DMS53 treated with DMSO at 0.1 percent for 48 hours (cell line): Measurements from ENCODE around the gene PBLD.
A peak's percentile ranks its signal among the peaks of the same experiment; 100 is the strongest.

ENCODE experiments used
- DNase-seq: peaks from one replicate; lab custom pipeline; 2025; ENCODE audit not compliant: unreplicated experiment; lab: John Stamatoyannopoulos, UW

The PBLD gene

GRCh38 chr10:68332259-68333057 lies at the start of gene PBLD:
PBLD (minus strand) TSS chr10:68332928; CDS start chr10:68306844, 26,084 bp downstream.
- DNase-seq: peak; percentile 57

DNA sequence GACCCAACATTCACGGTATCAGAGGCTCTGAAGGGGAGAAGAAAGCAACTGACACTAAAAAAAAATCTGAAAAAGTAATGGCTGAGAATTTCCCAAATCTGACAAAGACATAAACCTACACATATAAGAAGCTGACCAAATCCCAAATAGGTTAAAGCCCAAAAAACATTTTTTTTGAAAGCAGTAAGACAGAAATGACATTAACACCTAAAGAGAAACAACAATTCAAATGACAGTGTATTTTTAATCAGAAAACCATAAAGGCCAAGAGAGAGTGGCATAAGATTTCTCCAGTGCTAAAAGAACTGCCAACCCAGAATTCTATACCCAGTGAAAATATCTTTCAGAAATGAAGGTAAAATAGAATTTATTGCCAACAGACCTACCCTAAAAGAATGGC lies 38.9 kb upstream of the PBLD start:
- DNase-seq: no peak

DNA sequence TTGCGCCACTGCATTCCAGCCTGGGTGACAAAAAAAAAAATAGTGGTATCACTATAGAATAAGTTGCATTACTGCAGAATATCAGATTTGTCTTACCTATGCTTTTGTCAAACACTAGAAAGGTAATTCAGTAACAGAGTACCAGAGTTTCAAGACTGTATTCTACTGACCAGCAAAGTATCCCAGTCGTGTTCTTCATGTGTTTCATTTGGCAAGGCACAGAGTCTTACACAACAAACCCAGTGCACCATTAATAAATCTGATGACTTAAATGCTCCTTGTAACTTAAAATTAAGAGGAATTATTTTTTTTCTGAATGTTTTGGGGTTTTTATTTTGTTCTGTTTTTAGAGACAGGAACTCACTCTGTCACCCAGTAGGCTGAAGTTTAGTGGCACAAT lies 34.4 kb upstream of the PBLD start:
- no peak for DNase-seq

- no peak for DNase-seq
Observed at GRCh38 chr10:68366600-68366999, 33.9 kb upstream of the PBLD start.

DNA sequence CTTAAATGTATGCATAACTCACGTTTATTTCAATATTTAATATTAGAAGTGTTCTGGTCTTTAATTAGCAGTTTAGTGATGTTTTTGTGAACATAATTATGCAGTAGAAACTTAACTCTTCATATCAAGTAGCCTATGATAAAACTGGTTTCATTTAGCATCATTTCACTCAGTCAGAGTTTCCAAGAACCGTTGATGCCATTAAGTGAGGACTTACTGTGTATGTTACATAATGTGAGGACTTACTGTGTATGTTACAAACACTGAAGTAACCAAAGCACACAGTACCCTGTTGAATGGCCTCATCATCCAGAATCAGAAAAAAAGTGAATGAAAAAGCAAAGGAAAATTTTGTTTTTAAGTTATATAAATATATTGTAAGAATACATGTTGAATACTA lies 32.9 kb upstream of the PBLD start:
- DNase-seq: no peak

- DNase-seq: no peak
Observed at GRCh38 chr10:68364101-68364886, 31.6 kb upstream of the PBLD start.

- DNase-seq: no peak
Observed at GRCh38 chr10:68362590-68362989, 29.9 kb upstream of the PBLD start.

GRCh38 chr10:68359189-68359588 lies 26.5 kb upstream of the PBLD start:
- no peak for DNase-seq

DNA sequence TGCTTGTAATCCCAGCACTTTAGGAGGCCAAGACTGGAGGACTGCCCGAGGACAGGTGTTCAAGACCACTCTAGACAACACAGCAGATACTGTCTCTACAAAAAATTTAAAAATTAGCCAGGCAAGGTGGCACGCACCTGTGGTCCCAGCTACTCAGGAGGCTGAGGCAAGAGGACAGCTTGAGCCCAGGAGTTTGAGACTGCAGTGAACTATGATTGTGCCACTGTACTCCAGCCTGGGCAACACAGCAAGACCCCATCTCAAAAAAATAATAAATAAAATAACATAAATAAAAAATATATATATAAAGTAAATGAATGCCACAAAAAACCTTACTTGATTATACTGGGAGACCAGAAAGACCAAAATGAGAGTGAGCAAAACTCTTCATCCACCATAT lies 20.8 kb upstream of the PBLD start:
- DNase-seq: no peak

GRCh38 chr10:68348265-68348741 lies 15.6 kb upstream of the PBLD start:
- peak; percentile 35 for DNase-seq

GRCh38 chr10:68346774-68347173 lies 14.0 kb upstream of the PBLD start:
- DNase-seq: no peak

DNA sequence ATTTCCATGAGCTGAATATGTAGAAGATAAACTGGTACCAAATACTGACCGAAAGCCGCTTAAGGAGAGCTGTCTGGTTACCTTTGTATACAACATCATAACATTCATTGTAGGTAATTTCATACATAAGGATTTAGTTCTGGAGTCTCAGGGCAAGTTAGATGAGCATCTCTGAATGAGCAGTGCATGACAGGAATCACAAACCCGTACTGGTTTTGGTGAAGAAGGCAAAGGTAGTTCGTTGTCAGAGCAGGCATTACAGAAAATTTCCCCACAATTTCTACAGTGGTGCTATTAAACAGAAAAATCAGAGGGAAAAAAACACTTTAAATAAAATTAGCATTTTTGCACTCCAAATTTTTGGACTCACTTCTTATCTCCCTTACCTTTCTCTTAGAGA lies 12.9 kb upstream of the PBLD start:
- no peak for DNase-seq

- DNase-seq: no peak
Observed at GRCh38 chr10:68342909-68343516, 10.3 kb upstream of the PBLD start.

- no peak for DNase-seq
Observed at GRCh38 chr10:68340358-68341080, 7.8 kb upstream of the PBLD start.

- no peak for DNase-seq
Observed at GRCh38 chr10:68336754-68337351, 4.1 kb upstream of the PBLD start.

DNA sequence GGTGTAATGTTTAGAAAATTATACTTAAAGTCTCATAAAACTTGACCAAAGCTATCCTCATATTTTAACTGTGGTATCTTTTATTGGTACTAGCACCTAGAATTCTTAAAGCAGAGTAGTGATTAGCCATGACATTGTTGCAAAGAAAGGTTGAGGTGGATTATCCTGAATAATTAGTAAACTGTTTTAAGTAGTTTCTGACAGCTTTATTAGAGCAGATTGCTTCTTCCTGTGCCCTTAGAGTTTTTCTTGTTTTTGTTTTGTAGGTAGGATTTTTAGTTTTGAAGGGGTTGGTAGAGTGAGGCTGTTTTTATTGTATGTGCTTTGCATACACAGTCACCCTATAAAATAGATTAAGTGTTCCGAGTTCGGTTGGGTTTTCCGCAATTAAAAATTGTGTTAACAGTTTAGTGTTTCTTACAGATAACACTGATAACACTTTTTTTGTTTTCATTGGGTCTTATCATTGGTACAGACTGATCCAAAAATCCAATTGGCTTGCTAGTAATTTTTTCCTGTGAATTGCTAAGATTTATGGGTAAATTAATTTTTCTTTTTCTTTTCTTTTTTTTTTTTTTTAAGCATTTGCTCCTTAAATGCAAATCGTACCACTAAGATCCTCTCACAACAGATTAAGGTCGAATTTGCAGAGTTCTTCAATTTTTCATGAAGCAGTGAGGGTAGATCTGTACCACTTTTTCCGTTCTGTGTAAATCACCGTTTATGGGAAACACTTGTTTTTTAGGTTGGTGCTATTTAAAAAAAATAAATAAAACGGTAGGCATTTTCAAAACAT lies 2.1 kb upstream of the PBLD start:
- DNase-seq: no peak

GRCh38 chr10:68333440-68334431 lies 1.0 kb upstream of the PBLD start:
- no peak for DNase-seq

DNA sequence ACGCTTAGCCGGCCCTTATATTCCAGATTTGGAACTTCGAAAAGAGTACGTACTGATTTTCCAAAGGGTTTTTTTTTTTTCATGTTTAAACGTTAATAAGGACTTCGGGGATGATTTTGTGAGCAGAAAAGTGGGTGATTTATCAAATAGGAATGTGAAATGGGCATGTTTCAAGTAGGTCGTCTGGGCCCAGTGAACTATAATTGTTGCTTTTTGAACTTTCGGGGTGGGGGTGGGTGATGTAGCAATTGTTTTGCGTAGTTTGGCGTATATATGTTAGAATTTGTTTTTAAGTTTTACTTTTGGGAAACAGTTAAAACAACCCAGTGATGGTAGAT lies 299 bp upstream of the PBLD start:
- DNase-seq: no peak
